ENCODE data around the gene UBE2F. TPM values are rescaled to one million over a fixed set of nuclear protein-coding genes. Genes with fewer than 3 reads are reported as not detected.

UBE2F gene
- polyA plus RNA-seq, 3 donors, result 51.1 to 120 (median 117) TPM

DNA sequence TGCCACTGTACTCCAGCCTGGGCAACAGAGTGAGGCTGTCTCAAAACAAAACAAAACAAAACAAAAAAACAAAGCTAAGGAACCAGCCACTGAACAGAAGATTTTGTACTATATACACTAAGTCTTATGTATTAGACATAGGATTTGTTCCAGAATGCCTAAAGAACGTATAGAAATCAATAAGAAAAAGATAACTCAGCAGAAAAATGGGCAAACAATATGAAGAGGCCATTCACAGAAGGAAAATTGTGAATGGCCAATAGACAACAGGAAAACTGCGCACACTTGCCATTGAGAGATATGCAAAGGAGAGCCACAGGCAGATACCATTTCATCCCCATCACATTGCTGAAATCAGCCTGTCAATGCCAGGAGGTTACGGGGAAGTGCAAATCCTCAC lies 14.9 kb upstream of the UBE2F start:
- intact Hi-C loops (cut with micrococcal nuclease), result no loop called here
- TF ChIP-seq, protein P1, sequence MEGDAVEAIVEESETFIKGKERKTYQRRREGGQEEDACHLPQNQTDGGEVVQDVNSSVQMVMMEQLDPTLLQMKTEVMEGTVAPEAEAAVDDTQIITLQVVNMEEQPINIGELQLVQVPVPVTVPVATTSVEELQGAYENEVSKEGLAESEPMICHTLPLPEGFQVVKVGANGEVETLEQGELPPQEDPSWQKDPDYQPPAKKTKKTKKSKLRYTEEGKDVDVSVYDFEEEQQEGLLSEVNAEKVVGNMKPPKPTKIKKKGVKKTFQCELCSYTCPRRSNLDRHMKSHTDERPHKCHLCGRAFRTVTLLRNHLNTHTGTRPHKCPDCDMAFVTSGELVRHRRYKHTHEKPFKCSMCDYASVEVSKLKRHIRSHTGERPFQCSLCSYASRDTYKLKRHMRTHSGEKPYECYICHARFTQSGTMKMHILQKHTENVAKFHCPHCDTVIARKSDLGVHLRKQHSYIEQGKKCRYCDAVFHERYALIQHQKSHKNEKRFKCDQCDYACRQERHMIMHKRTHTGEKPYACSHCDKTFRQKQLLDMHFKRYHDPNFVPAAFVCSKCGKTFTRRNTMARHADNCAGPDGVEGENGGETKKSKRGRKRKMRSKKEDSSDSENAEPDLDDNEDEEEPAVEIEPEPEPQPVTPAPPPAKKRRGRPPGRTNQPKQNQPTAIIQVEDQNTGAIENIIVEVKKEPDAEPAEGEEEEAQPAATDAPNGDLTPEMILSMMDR (IDR thresholded peaks at IDR 0.05), result no peak
- Histone ChIP-seq H3K4me2 (replicated peaks; ENCODE audit: extremely low read depth, low read length, poor library complexity, severe bottlenecking) (no peak overlapping the region), H3K27ac (ENCODE audit: low read depth in 1 of 2, low read length in 2 of 2) (no peak overlapping the region), H3K36me3 (replicated peaks in 1 of 2; ENCODE audit: control insufficient read depth in 1 of 2, insufficient read depth in 2 of 2, low read length in 2 of 2) (no peaks in the 10 kb centered on the region), H3K4me3 (replicated peaks in 1 of 3; ENCODE audit: low read depth in 2 of 3, low read length in 3 of 3) (no peak overlapping the region), H3K9ac (ENCODE audit: insufficient read depth, low read length, poor library complexity, severe bottlenecking) (no peak overlapping the region), H2AFZ (ENCODE audit: insufficient read depth, low read depth, low read length, poor library complexity, severe bottlenecking) (no peak overlapping the region), H3K4me1 (ENCODE audit: control insufficient read depth in 1 of 2, insufficient read depth in 2 of 2, low read length in 2 of 2) (no peaks in the 10 kb centered on the region), H3K79me2 (ENCODE audit: insufficient read depth, low read length) (no peaks in the 10 kb centered on the region), H3K9me3 (replicated peaks in 1 of 2; ENCODE audit: control insufficient read depth in 1 of 2, insufficient read depth in 1 of 2, low read length in 2 of 2) (peaks cover 0 to 2% of the 10 kb centered on the region in 2 donors), H4K20me1 (ENCODE audit: insufficient read depth, low read length) (no peaks in the 10 kb centered on the region), H3K27me3 (ENCODE audit: control insufficient read depth in 2 of 2, insufficient read depth in 2 of 2, low read length in 2 of 2) (peaks cover 17 to 21% of the 10 kb centered on the region in 2 donors)
- no peak for DNase-seq
- H3K4me3 Mint-ChIP-seq, result no peak overlapping the region
- WGBS (ENCODE audit: insufficient coverage), result no CpG with 5 or more reads among the region's 3 CpGs
- H3K36me3 Mint-ChIP-seq, result no peaks in the 10 kb centered on the region
- H3K27ac Mint-ChIP-seq, result no peak overlapping the region
- H3K9me3 Mint-ChIP-seq, result peaks cover 0 to 5% (median under 1%) of the 10 kb centered on the region in 7 donors
- H3K4me1 Mint-ChIP-seq, result peaks cover 4% of the 10 kb centered on the region
- H3K27me3 Mint-ChIP-seq (ENCODE audit: low read depth in 3 of 3), result peaks cover 18 to 36% (median 21%) of the 10 kb centered on the region in 3 donors

DNA sequence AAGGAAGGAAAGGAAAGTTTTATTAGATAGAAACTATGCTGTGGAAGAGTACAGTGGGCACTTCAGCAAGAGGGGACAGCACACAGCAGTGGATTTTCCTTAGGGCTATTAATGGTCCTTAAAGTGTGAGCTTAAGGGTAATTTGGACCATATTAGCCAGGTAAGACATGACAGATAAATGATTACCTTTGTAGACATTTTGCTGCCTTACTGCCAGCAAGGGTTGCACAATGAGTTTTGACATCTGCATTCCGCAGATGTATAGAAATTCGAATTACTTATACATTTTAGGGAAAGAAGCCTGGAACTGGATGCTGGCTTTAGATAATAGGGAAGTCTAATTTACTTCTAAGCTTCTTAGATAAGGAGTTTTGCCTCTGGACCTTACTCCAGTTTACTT lies 14.0 kb upstream of the UBE2F start:
- H3K36me3 Mint-ChIP-seq, result no peaks in the 10 kb centered on the region
- no peak overlapping the region for H3K4me3 Mint-ChIP-seq
- H3K9me3 ChIP-seq (replicated peaks in 1 of 2; ENCODE audit: control insufficient read depth in 1 of 2, insufficient read depth in 1 of 2, low read length in 2 of 2), result no peaks in the 10 kb centered on the region
- peaks cover 0 to 2% (median 0%) of the 10 kb centered on the region in 7 donors for H3K9me3 Mint-ChIP-seq
- H3K27ac ChIP-seq (ENCODE audit: low read depth in 1 of 2, low read length in 2 of 2), result no peak overlapping the region
- H3K27me3 ChIP-seq (ENCODE audit: control insufficient read depth in 2 of 2, insufficient read depth in 2 of 2, low read length in 2 of 2), result peaks cover 17 to 28% of the 10 kb centered on the region in 2 donors
- H3K79me2 ChIP-seq (ENCODE audit: insufficient read depth, low read length), result no peaks in the 10 kb centered on the region
- H4K20me1 ChIP-seq (ENCODE audit: insufficient read depth, low read length), result no peaks in the 10 kb centered on the region
- no CpG with 5 or more reads among the region's 2 CpGs for WGBS (ENCODE audit: insufficient coverage)
- peaks cover 5% of the 10 kb centered on the region for H3K4me1 Mint-ChIP-seq
- no peak overlapping the region for H3K4me3 ChIP-seq (replicated peaks in 1 of 3; ENCODE audit: low read depth in 2 of 3, low read length in 3 of 3)
- TF ChIP-seq, protein P1 (IDR thresholded peaks at IDR 0.05), result no peak
- no peak overlapping the region for H3K4me2 ChIP-seq (replicated peaks; ENCODE audit: extremely low read depth, low read length, poor library complexity, severe bottlenecking)
- H2AFZ ChIP-seq (ENCODE audit: insufficient read depth, low read depth, low read length, poor library complexity, severe bottlenecking), result no peak overlapping the region
- no peaks in the 10 kb centered on the region for H3K4me1 ChIP-seq (ENCODE audit: control insufficient read depth in 1 of 2, insufficient read depth in 2 of 2, low read length in 2 of 2)
- H3K9ac ChIP-seq (ENCODE audit: insufficient read depth, low read length, poor library complexity, severe bottlenecking), result no peak overlapping the region
- no peak overlapping the region for H3K27ac Mint-ChIP-seq
- DNase-seq, result no peak
- peaks cover 25 to 43% (median 26%) of the 10 kb centered on the region in 3 donors for H3K27me3 Mint-ChIP-seq (ENCODE audit: low read depth in 3 of 3)
- intact Hi-C loops (cut with micrococcal nuclease), result no loop called here
- H3K36me3 ChIP-seq (replicated peaks in 1 of 2; ENCODE audit: control insufficient read depth in 1 of 2, insufficient read depth in 2 of 2, low read length in 2 of 2), result no peaks in the 10 kb centered on the region
